Hematopoietic multipotent progenitor cell treated with erythropoietin and hydrocortisone succinate and interleukin-3 and kit ligand, for 15 days (in vitro differentiated cells): Measurements from ENCODE around the gene PRKAR2B.

Source experiments
- DNase-seq: peaks from one replicate; pipeline ENCODE4 v3.0.0-alpha.2; 2015; ENCODE audit warnings: low spot score

PRKAR2B gene

GRCh38 chr7:107160389-107160788 is 115.9 kb downstream of the PRKAR2B start:
- no peak for DNase-seq

DNA sequence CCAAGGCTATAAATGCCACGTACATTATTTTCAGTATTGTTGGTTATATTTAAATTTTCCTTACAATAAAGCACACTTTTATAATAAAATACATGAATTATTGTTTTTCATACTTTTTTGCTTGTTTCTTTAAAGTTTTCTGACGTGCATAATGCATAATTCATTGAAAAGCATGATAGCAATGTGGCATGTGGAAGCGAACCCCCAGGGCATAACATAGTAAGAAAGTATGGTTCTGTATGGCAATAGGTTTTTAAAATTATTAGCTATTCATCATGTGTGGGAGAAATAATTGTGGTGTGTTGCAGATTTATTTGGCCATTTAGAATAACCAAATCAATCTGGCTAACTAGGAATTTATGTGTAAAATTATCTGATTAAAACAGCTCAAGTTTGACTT is 116.9 kb downstream of the PRKAR2B start:
- no peak for DNase-seq

DNA sequence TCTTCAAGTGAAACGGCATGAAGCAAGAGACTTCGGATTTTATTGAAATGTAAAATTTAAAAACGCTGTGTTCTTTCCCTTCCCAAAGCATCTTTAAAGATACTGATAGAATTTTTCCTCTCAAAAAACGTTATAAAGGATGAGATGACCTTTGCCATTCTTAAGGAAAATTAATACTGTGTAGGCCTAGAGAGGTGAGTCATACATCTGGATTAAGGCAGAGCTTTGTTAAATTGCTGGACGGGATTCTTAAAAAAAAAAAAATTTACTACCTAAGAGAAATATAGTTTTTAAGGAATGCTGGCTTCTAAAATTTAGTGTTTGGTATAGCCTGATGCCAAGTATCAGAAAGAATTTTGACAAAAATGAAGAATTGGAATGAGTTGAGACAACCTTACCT is 118.0 kb downstream of the PRKAR2B start:
- DNase-seq: no peak

GRCh38 chr7:107164092-107164491 is 119.6 kb downstream of the PRKAR2B start:
- DNase-seq: no peak

DNA sequence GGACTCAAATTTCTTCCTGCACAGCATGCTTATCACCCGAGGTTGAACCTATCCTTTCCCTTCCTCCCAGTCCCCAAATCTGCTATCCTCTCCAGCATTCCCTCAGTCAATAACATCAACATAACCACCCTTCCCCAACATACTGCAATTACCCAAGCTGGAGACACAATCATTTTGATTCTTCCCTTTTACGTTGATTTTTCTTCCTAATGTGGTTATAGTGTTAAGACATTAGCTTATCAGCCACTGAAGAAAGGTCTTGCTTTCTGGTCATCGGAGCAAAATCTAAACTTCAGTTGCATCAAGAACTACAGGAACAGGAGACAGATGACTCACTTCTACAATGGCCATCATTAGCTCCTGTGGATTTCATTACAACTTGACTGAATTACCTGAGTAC is 120.8 kb downstream of the PRKAR2B start:
- DNase-seq: no peak

DNA sequence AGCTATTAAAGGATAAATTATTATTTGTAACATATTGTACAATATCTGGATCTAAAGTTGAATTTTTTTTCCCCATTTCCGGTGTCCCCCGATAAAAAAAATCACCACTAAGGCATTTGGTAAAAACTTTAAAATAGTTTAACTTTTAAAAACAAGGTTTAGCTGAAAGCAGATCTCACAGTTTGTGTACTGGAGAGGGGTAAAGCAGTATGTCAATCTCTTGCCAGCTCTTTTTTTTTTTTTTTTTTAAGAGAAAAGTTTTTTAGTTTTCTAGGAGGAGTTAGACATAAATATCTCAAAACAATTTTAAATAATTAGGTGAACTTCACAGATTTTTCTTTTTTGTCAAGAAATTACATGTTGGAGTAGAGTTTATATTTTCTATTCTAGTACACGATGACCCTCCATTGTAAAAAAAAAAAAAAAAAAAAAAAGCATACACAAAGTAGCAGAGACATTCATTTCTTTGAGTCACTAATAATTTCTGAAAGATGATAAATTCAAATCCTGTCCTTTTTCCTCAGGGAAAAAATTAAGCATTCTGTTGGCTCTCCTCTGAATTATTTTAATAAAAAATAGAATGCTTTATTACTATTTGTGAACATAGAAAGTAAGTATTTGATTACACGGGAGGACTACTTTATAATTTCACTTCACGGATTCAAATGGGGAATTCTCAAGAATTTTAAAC is 122.4 kb downstream of the PRKAR2B start:
- DNase-seq: no peak

- DNase-seq: peak; percentile 81
Measured at GRCh38 chr7:107167483-107168232, 123.2 kb downstream of the PRKAR2B start.

DNA sequence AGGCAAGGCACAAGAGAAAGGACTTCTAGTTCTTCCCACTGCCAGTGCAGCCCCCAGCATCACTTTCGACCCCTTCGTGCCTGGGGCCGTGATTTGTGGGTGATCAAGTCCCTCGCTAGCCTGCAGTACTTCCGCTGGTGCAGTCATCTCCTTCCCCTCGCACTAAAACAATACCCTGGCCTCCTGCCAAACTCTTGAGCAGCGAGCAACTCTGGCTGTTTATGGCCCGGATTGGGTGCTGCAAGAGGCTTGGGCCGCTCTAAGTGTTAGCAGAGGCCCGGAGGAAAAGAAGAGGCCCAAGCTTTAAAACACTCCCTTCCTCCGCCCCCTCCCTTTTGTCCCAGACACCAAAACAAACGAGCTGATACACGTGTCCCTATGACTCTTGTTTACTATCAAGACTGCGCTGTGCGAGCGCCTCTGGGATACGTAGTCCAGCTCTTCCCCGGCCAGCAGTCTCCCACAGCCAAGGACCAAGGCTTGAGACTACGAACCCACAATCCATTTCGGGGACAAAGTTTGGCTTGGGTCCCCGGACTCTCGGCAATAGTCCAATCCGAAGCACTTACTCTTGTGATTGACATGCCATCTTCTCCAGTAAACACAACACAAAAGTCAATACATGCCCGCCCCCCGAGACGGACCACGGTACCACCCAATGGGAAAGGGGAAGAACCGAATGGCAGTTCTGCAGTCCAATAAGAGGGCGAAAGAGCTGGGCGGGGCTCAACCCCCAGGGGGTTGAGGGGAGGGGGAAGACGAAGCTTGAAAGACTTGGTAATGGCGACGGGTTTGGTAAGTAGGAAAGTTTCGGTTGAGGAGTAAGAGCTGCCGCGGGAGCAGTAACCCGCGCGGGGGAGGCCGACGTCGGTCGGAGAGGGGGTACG is 124.0 kb downstream of the PRKAR2B start, which contains the start of gene HBP1:
Gene HBP1 (plus strand): TSS at position 771 of the 887 bp plus-strand sequence. CDS start 10,891 bp downstream, outside the sequence.
- peak; percentile 100 for DNase-seq

DNA sequence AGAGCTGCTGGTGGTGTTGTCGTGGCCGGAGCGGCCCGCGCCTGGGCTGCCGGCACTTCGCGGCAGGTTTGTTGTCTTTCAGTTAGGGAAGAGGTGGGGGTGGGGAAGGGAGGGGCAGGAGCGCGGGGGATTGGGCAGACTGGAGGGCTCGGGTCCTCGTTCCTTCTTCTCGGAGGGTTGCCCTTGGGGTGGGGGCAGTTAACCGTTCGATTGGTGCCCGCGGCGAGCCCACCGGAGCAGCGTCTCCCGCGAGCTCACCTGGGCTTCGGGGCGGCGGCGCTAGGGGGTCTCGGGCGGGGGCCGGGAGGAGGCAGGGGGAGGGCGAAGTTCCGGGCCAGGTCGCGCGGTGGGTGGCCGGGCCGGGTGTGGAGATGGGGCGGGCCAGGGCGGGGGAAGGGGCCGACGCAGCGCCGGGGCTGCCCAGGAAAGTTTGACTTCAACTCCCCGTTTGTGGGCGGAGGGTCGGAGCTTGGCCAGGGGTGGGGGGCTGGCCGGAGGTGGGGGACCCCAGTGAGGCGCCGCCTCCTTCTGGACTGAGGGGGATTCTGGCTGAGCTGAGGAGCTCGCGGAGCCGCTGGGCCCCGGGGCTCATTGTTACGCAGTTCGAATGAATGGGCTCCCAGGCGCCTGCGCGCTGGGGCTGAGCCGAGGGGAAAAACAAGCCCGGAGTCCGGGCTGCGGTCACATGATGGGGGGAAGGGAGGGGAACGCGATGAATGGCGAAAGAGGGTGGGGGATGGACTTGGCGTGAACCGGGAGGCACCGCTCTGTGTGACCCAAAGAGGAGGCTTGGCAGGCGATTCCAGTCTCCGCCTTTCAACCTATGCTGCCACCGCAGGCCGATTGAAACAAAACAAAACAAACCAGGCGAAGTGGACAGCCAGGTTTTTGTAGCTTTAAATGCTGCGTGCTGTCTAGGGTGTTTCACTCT is 124.9 kb downstream of the PRKAR2B start:
- DNase-seq: peak; percentile 94

DNA sequence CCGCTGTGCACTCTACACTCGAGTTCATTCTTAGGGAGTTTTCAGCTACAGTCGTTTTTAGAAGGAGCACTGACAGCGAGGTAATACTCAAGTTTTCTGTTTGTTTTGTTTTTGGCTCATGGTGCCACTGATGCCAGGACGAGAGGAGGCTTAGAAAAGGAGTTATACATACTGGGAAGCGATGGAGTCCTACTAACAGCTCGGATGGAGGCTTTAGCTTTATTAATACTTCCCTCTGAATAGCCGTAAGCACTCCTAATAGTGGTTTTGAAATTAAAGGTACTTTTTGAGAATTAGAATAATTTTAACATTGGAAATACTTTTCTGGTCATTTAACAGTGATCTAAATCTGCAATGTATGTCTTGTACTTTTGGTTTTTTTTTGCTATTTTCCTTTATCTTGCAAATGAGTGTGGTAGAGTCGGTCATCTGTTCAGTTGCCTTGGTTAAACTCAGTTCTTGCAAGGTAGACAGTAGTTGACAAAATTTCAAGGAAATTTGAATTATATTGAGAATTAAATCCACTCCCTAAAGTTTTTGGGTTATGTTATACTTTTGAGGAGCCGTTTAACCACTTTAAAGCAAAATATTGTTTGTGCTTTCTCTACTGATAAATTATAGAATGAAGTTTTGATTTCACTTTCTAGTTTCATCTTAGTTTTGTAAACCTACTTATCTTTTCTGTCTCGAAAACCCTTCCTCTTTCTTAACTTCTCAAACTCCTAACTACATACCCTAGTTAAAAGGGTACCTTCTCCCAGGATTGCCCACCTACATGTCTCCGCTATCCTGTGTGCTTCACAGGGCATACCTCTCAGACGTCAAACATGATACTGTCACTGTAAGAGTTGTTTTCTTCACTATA is 125.8 kb downstream of the PRKAR2B start:
- DNase-seq: no peak

DNA sequence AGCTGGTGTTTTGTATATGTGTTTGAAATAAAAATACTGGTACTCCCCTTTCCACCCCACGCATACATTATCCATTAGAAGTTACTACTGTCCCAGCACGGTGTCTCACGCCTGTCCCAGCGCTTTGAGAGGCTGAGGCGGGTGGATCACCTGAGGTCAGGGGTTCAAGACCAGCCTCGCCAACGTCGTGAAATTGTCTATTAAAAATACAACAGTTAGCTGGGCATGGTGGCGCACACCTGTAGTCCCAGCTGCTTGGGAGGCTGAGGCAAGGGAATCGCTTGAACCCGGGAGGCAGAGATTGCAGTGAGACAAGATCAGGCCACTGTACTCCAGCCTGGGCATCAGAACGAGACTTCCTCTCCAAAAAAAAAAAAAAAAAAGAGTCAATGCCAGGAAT is 127.0 kb downstream of the PRKAR2B start:
- no peak for DNase-seq

DNA sequence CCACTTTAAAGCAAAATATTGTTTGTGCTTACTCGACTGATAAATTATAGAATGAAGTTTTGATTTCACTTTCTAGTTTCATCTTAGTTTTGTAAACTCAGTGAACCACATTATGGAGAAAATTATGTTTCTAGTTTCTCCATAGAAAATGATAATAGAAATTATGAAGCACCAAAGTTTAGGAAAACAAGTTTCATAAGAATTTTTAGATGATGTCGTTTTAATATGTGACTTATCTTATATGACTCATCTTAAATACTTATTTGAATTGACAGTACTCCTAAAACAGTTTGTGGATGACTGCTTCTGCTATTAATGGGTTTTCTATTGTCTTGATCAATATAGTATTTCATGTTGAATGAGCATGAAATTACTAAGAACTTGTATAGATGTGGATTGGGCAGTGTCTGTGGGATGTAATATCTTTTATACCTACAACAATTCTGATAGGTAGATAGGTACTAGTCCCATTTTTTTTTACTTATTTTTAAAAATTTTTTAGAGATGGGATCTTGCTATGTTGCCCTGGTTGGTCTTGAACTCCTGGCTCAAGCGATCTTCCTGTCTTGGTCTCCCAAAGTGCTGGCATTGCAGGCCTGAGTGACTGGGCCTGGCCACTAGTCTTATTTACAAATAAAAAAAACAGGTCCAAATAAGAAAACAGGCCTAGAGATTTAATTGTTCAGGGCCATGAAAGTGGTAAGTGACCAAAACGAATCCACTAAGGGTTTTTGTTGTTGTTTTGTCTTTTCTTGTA is 127.9 kb downstream of the PRKAR2B start:
- DNase-seq: no peak

DNA sequence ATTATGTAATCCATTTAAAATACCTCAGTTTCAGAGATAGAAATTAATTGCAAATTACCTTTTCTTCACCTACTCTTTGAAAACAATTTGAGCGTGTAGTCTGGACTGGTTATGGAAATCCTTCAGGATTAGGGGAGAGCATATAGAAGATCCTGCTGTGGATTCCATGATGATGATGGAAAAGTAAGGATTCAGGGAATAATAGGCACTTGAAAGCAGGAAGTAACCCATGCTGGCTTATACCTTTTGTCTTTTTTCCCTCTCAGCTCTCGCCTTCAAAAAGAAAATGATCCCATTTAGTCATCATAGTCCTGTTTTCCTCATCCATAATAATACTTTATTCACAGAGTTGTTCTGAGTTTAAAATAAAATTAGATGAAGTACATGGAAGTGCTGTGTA is 128.7 kb downstream of the PRKAR2B start:
- no peak for DNase-seq

GRCh38 chr7:107173691-107174406 is 129.3 kb downstream of the PRKAR2B start:
- DNase-seq: no peak

DNA sequence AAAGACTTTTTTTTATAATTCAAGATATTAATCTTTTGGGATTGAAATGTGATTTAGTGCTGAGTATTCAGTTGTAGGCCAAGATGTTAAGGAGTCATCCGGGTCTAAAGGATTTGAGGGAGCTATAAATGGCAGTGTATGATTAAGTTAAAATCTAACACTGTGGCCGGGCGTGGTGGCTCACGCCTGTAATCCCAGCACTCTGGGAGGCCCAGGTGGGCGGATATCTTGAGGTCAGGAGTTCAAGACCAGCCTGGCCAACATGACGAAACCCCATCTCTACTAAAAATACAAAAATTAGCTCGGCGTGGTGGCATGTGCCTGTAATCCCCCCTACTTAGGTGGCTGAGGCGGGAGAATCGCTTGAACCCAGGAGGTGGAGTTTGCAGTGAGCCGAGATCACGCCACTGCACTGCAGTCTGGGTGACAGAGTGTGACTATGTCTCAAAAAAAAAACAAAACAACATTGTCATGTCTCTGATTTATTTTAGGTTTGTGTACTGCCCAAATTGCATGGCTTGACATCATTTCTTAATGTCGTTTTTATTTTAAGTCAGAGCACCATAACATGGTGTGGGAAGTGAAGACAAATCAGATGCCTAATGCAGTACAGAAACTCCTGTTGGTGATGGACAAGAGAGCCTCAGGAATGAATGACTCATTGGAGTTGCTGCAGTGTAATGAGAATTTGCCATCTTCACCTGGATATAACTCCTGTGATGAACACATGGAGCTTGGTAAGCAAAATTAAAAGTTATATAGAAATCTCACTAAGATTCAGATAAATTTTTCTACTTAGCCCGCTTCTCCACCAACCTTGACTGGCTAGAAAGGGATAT is 135.0 kb downstream of the PRKAR2B start:
- no peak for DNase-seq

GRCh38 chr7:107180378-107180777 is 135.9 kb downstream of the PRKAR2B start:
- DNase-seq: peak; percentile 64

GRCh38 chr7:107181172-107181571 is 136.7 kb downstream of the PRKAR2B start:
- no peak for DNase-seq

- no peak for DNase-seq
Measured at GRCh38 chr7:107185716-107186115, 141.2 kb downstream of the PRKAR2B start.
